NCI-H146 treated with DMSO at 0.1 percent for 48 hours (cell line): ENCODE measurements around the gene ZNF821.
A peak's percentile ranks its signal among the peaks of the same experiment; 100 is the strongest.
"Not testable (repeated sequence)": the region's sequence is repeated elsewhere in the genome, so short reads cannot be mapped to it uniquely, and the experiment has no call there.

Experiments used
- DNase-seq: peaks from one replicate; lab custom pipeline; 2025; ENCODE audit not compliant: unreplicated experiment; lab: John Stamatoyannopoulos, UW

The ZNF821 gene

DNA sequence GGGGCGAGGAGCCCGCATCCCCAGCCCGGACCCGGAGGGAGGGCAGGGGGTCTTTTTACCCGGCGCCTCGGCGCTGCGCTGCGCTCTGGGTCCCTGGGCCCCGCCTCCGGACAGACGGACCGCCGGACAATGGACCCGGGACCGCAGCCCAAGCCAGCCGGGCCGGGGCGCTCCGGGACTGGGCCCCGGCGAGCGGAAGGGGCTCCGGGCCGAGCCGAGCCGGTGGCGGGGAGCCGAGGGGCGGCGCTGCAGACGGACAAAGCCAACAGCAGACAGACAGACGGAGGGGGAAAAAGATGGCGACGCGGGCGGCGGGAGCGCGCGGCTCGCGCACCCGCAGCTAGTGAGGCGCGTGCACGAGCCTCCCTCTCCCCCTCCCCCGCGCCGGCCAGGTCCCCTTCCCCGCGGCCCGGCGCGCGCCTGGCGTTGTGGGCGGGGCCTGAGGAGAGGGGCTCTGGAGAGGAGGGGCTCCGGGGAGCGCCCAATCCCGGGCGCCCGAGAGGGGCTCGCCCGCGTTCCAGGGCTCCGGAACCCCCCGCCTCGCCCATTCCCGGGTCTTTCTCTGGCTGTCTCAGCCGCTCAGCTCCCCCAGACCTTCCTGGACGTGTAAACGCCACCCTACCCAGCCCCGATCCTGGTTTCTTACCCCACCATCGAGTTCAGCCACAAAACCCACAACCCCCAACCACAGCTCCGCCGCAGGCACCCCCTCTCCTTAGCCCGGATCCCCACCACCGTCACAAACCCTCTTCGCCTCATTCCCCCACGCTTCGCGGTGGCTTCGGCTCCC lies at the start of gene ZNF821:
Gene ZNF821 (minus strand): TSS at position 334 of the 790 bp plus-strand sequence. CDS start 4,236 bp downstream, outside the sequence.
- DNase-seq = peak; percentile 28

DNA sequence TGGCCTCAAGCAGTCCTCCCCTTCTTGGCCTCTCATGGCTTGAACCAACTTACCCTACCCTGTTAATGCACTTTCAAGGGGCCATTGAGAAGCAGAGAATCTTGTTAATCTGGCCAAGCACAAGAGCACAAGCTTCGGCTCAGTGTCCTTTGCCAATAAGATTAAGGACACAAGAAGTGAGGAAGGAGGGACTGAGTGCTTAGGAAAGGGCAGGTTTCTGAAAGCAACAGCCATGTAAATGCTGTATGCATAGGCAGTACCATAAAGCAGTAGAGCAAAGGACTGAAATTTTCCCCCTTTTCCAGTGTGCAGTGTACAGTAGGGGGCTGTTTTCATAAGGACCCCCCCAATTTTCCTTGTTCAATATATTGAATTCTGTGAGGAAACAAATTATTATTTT lies 49.0 kb upstream of the ZNF821 start:
- no peak for DNase-seq

- DNase-seq = no peak
Measured at GRCh38 chr16:71931599-71931998, 47.6 kb upstream of the ZNF821 start.

DNA sequence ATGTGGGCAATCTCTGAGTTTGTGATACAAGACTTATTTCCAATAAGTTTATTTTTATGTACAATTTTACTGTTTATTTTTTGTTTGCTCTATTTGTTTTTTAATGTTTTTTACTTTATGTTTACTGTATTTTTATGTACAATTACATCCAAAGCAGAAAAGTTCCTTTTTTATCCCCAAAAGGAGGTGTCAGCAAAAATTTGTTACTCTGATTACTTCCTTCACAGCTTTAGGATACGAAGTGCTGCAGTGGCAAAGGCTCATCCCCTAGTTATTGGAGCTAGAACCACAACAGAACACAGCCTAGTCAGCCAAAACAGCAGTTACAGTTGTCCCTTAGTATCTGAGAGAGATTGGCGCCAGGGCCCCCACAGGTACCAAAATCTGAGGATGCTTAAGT lies 47.0 kb upstream of the ZNF821 start:
- DNase-seq = no peak

DNA sequence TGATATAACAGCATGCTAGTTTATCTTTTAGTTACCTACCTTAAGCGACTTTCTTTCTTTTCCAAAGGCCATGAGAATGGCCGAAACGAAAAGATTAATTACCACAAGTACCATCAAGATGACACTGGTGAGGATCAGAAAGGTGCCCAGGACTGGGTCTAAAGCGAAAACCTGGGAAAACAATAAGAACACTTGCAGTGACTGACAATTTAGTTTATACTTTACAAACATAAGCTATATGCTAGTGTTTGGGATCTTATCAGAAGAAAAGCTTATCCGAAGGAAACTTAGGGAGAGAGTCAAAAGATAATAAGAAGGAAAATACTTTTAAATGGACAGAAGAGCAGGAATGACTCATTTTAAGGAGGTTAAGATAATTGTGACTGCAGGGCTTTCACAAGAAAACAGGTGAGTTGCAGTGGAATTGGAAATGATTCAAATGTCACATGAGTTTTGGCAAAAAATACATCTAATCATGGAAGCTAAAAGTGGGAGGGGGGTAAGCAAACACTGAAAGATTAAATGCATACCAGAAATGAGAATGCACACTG lies 46.1 kb upstream of the ZNF821 start:
- DNase-seq = no peak

- DNase-seq = no peak
Measured at GRCh38 chr16:71929048-71929447, 45.1 kb upstream of the ZNF821 start.

- DNase-seq = no peak
Measured at GRCh38 chr16:71927787-71928186, 43.8 kb upstream of the ZNF821 start.

DNA sequence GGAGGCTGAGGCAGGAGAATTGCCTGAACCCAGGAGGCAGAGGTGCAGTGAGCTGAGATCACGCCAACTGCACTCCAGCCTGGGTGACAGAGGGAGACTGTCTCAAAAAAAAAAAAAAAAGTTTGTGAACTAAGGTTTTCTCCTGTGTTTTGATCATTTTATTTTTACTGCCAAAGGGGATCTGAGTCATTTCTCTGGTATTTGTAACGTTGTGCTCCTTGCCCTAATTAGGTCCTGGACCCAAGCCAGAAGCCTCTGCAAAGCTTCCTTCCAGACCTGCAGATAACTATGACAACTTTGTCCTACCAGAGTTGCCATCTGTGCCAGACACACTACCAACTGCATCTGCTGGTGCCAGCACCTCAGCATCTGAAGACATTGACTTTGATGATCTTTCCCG lies 43.4 kb upstream of the ZNF821 start:
- no peak for DNase-seq

- no peak for DNase-seq
Measured at GRCh38 chr16:71924710-71925109, 40.7 kb upstream of the ZNF821 start.

GRCh38 chr16:71923941-71924690 lies 40.1 kb upstream of the ZNF821 start:
- no peak for DNase-seq

DNA sequence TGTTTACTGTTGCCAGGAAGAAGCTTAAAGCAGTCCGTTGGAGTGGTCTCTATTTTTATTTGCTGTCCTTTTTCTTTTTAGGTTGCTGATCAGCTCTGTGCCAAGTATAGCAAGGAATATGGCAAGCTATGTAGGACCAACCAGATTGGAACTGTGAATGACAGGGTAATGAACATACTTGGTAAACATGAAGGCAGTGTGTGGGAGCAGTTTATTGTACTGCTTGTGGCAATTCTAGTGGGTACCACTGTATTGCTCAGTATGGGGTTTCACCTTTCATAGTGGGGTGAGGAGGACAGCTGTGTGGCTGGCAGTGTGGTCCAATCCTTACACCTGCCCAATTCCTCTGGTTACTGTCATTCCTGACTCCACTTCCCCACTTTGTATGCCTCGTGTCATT lies 36.7 kb upstream of the ZNF821 start:
- DNase-seq = no peak

- DNase-seq = no peak
Measured at GRCh38 chr16:71919035-71919434, 35.1 kb upstream of the ZNF821 start.

DNA sequence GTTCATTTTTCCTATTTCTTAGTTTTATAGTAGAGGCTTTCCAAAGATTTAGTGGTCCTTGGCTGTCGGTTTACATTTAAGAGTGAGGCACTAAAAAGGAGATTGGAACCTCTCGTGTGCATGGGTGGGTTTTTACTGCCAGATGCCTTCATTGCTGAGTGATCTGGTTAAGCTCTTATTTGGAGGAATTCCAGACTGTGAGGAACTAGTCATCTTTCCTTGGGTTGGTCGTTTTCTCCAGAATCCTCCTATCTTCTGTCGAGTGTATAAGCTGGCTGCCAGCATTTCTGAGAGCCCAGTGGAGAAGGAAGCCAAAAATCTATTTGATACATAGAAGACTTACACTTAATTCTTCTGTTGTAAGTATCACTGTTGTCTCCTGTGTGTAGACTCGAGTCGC lies 33.9 kb upstream of the ZNF821 start:
- DNase-seq = no peak

DNA sequence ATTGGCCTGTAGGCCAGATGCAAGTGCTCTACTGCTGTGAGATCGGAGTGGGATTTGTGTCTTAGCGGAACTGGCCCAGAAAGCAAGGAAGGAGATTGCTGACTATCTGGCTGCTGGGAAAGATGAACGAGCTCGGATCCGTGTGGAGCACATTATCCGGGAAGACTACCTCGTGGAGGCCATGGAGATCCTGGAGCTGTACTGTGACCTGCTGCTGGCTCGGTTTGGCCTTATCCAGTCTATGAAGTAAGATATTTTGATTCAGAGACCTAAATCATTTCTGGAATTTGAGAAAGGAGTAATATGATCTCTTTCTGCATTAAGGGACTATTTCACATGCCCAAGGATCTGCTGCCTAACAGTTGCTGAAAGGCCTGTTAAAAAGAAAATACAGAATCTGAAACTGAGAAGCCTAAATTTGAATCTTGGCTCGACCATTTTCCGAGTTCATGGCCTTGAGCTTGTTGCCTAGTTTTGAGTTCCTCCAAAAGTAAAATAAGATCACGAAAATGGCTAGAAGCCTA lies 32.5 kb upstream of the ZNF821 start:
- no peak for DNase-seq

DNA sequence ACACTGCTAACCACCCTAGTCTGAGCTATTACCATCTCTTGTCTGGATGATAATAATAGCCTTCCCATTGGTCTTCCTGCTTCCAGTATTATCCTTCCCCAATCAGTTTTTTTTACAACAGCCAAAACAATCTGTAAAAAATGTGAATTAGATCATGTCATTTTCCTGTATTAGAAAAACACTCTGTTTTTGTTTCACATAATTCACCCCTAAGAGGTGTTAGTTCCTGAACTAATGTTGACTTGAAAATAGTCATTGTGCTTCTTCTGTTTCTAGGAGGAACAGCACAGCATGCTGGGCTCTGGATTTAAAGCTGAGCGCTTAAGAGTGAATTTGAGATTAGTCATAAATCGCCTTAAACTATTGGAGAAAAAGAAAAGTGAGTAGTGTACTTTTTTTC lies 31.4 kb upstream of the ZNF821 start:
- DNase-seq = no peak

DNA sequence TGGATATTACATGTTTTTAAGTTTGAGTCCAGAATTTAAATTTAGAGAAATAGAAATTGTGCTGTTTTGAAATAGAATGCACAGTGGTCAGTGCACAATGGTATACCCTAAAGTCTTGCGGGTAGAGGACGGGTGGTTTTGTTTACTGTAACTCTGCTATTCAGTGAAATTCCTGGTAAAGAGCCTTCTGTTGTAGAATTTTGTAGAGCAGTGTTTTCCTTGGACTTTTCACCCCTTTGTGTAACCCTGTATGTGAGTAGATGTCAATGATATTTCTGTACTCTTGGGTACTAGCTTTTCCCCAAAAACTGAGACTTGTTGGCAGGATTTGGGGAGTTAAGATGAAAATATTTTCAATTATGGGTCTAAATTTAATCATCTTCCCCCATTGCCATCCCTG lies 30.8 kb upstream of the ZNF821 start:
- no peak for DNase-seq

DNA sequence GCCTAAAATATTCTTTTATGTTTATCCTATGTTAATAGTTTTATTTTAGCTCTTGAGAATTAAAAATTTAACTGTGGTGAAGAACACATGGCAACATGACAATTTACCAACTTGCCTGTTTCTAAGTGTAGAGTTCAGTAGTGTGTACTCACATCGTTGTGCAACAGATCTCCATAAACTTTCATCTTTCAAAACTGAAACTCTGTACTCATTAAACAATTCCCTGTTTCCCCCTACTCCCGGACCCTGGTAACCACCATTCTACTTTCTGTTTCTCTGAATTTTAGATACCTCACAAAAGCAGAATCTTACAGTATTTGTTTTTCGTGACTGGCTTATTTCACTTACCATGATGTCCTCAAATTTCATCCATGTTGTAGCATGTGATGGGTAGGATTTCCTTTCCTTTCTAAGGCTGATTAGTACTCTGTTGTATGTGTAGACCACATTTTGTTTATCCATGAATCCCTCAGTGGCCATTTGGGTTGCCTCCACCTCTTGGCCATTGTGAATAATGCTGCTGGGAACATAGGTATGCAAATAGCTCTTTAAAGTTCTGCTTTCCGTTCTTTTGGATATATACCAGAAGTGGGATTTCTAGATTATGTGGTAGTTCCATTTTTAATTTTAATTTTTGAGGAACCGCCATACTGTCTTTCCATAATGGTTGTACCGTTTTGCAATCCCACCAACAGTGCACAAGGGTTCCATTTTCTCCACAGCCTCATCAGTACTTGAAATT lies 28.7 kb upstream of the ZNF821 start:
- no peak for DNase-seq

- DNase-seq = no peak
Measured at GRCh38 chr16:71911121-71911520, 27.1 kb upstream of the ZNF821 start.

GRCh38 chr16:71905765-71906164 lies 21.8 kb upstream of the ZNF821 start:
- not testable (repeated sequence) for DNase-seq

DNA sequence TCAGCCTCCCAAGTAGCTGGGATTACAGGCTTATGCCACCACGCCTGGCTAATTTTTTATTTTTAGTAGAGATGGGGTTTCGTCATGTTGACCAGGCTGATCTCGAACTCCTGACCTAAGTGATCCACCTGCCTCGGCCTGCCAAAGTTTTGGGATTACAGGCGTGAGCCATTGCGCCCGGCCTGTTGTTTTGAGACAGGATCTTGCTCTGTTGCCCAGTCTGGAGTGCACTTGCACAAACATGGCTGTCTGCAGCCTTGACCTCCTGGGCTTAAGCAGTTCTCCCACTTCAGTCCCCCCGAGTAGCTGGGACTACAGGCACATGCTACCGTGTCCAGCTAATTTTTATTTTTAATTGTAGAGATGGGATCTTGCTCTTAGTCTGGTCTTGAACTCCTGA lies 20.3 kb upstream of the ZNF821 start:
- DNase-seq = no peak

GRCh38 chr16:71903608-71904007 lies 19.6 kb upstream of the ZNF821 start:
- DNase-seq = no peak
